ENCODE results near the gene REXO1. TPM values are rescaled to one million over a fixed set of nuclear protein-coding genes. Genes with fewer than 3 reads are reported as not detected.

REXO1 gene
- total RNA-seq, 6 donors from 2014 or later: 17.0 to 106 (median 38.8) TPM

GRCh38 chr19:1768918-1769644, 79.2 kb downstream of the REXO1 start:
- DNase-seq (no peak), ATAC-seq (ENCODE audit: low FRiP score in 2 of 2) (no peak)
- peaks cover 0 to 45% (median 24%) of the 10 kb centered on the region in 4 donors for H3K27me3 ChIP-seq
- no peak overlapping the region for H3K4me3 ChIP-seq
- H3K9me3 ChIP-seq: peaks cover 9 to 16% (median 11%) of the 10 kb centered on the region in 4 donors
- H3K27ac ChIP-seq: no peak overlapping the region
- H3K36me3 ChIP-seq: no peaks in the 10 kb centered on the region
- 64 to 76% methylated on average over 7 to 9 of the region's 9 CpGs for whole genome bisulfite sequencing, 2 donors
- TF ChIP-seq EP300 (IDR thresholded peaks at IDR 0.05): no peak
- no peak for TF ChIP-seq CTCF (IDR thresholded peaks at IDR 0.05)
- no peak for TF ChIP-seq POLR2AphosphoS5 (IDR thresholded peaks at IDR 0.05)
- TF ChIP-seq POLR2A (IDR thresholded peaks at IDR 0.05): no peak
- peaks cover 0 to 6% (median 1%) of the 10 kb centered on the region in 4 donors for H3K4me1 ChIP-seq

DNA sequence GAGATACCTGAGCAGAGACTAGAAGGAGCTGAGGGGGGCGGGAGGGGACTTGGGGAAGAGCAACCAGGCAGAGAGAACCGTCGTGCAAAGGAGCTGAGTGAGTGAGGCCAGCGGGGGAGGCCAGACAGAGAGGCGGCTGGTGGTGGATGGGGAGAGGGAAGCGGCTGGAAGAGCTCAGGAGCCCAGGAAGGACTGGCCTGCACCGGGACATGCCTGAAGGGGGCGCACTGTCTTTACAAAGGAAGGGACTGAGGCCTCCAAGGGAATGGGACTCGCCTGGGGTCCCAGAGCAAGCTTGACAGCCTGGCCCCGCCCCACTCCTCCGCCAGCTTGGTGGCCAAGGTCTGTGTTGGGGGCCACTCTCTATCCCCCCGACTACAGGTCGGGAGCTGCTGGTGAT, 80.0 kb downstream of the REXO1 start:
- Histone ChIP-seq H3K27me3 (peaks cover 0 to 50% (median 26%) of the 10 kb centered on the region in 4 donors), H3K27ac (no peak overlapping the region), H3K4me1 (peaks cover 0 to 6% (median 1%) of the 10 kb centered on the region in 4 donors), H3K36me3 (no peaks in the 10 kb centered on the region), H3K4me3 (no peak overlapping the region), H3K9me3 (peaks cover 9 to 16% (median 11%) of the 10 kb centered on the region in 4 donors)
- TF ChIP-seq POLR2AphosphoS5 (IDR thresholded peaks at IDR 0.05) (no peak), CTCF (IDR thresholded peaks at IDR 0.05) (no peak), EP300 (IDR thresholded peaks at IDR 0.05) (no peak)
- ATAC-seq (ENCODE audit: low FRiP score in 2 of 2) (no peak), DNase-seq (no peak)
- WGBS, 2 donors: 15 to 22% methylated on average over 13 of the region's 13 CpGs

DNA sequence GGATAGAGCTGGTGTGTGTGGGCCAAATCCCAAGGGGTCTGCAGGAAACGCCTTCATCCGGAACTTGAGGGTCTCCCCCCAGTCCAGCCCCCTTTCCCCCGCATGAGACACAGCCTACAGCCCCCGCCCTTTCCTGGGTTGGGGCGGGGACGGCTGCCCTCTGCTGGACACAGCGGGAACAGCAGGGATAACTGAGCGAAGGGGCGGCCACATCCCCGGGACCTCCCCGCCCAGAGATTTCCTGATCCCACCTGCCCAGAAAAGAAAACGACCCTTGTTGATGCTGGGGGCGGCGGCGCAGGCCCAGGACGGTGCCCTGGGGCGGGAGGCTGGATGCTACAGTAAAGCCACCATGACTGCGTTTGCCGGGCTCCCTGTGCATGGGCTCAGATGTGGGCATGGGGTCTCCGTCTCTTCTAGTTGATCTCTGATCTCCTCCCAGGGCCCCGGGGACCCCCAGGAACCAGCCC, 80.8 kb downstream of the REXO1 start:
- ATAC-seq (ENCODE audit: low FRiP score in 2 of 2) (peak; percentile 68 to 84), DNase-seq (peak; percentile 28 to 87)
- TF ChIP-seq EP300 (IDR thresholded peaks at IDR 0.05): no peak
- TF ChIP-seq POLR2A (IDR thresholded peaks at IDR 0.05): no peak
- no peak for TF ChIP-seq POLR2AphosphoS5 (IDR thresholded peaks at IDR 0.05)
- TF ChIP-seq CTCF (IDR thresholded peaks at IDR 0.05): peak; percentile 88 to 94 (median 90)
- Histone ChIP-seq H3K9me3 (peaks cover 9 to 16% (median 11%) of the 10 kb centered on the region in 4 donors), H3K4me1 (peaks cover 0 to 6% (median 1%) of the 10 kb centered on the region in 4 donors), H3K4me3 (no peak overlapping the region), H3K27me3 (peaks cover 0 to 54% (median 29%) of the 10 kb centered on the region in 4 donors), H3K27ac (no peak overlapping the region), H3K36me3 (no peaks in the 10 kb centered on the region)
- 0 to 3% methylated on average over 7 to 21 of the region's 21 CpGs for WGBS, 2 donors

DNA sequence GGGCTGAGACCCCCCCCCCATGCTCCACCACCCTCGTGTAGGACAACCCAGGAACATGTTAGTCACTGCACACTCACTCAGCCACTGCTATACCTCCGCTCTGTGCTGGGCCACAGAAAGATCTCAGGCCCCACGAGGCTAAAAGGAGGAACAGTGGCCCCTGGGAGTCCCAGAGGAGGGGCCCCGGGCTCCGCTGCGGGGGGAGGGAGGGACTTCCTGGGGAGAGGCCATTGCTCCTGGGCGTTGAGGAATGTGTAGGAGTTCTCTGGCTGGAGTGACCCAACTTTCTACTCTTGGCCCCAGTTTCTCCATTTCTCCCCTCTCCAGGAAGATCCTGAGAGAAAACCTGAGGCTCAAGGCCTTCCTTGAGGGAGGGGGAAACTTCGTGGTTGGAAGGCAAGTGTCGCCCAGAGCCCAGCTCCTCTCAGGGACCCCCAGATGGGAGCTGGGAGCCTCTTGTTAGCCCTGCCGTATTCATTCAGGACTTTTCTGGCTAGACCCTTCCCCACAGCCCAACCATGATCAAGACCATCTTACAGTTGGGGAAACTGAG, 81.4 kb downstream of the REXO1 start:
- H3K36me3 ChIP-seq: no peaks in the 10 kb centered on the region
- H3K27me3 ChIP-seq: peaks cover 0 to 61% (median 34%) of the 10 kb centered on the region in 4 donors
- ATAC-seq (ENCODE audit: low FRiP score in 2 of 2): no peak
- no peak overlapping the region for H3K4me3 ChIP-seq
- H3K9me3 ChIP-seq: peaks cover 9 to 16% (median 11%) of the 10 kb centered on the region in 4 donors
- no peak overlapping the region for H3K27ac ChIP-seq
- H3K4me1 ChIP-seq: peaks cover 0 to 6% (median 1%) of the 10 kb centered on the region in 4 donors
- whole genome bisulfite sequencing, 2 donors: 21 to 31% methylated on average over 5 to 9 of the region's 10 CpGs
- no peak for DNase-seq
- TF ChIP-seq POLR2A (IDR thresholded peaks at IDR 0.05): no peak
- TF ChIP-seq EP300 (IDR thresholded peaks at IDR 0.05): no peak
- no peak for TF ChIP-seq CTCF (IDR thresholded peaks at IDR 0.05)
- no peak for TF ChIP-seq POLR2AphosphoS5 (IDR thresholded peaks at IDR 0.05)
